Ishikawa (cell line): ENCODE results near the gene PLVAP.

ENCODE experiments used
- CEBPB ChIP-seq: IDR thresholded peaks from 2 replicates; pipeline ENCODE4 v1.6.1; 2012
- CREB1 ChIP-seq: IDR thresholded peaks from 2 replicates; pipeline ENCODE4 v1.6.1; 2012; ENCODE audit warnings: low read depth
- EGR1 ChIP-seq: IDR thresholded peaks from 2 replicates; pipeline ENCODE4 v1.6.1; 2012
- EP300 ChIP-seq: IDR thresholded peaks from 2 replicates; pipeline ENCODE4 v1.6.1; 2012; ENCODE audit warnings: borderline replicate concordance
- NFIC ChIP-seq: IDR thresholded peaks from 2 replicates; pipeline ENCODE4 v1.6.1; 2012
- RAD21 ChIP-seq: IDR thresholded peaks from 2 replicates; pipeline ENCODE4 v1.6.1; 2012; ENCODE audit warnings: low read depth
- TAF1 ChIP-seq: IDR thresholded peaks from 2 replicates; pipeline ENCODE4 v1.6.1; 2012; ENCODE audit warnings: low read depth, mild to moderate bottlenecking
- YY1 ChIP-seq: IDR thresholded peaks from 2 replicates; pipeline ENCODE4 v1.6.1; 2012; ENCODE audit warnings: low read depth
- TF ChIP-seq, protein P1 (sequence below): IDR thresholded peaks from 2 replicates; pipeline ENCODE4 v1.6.1; 2012; ENCODE audit warnings: low read depth, mild to moderate bottlenecking
- TF ChIP-seq, protein P2 (sequence below): IDR thresholded peaks from 2 replicates; pipeline ENCODE4 v1.6.1; 2012

DNA sequence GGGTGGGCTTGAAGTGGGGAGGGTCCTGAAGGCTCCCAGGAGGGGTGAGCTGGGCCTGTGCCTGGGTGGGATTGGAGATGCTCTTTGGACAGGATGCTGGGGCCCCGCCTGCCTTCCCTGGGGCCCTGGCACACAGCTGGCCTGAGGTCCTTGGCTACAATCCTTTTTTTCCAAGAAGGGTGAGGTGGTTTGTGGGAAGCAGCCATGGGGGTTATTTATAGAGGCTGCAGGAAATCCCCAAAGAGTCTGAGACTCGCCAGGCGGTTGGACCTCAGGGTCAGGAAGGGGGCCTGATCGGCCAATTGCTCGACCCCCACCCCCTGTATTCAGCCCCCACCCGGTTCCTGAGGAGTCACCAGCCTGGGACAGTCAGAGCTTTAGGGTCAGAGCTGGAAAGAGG, 29.8 kb downstream of the PLVAP start:
- TF ChIP-seq EGR1 = no peak
- TF ChIP-seq TAF1 = no peak
- TF ChIP-seq, protein P1, sequence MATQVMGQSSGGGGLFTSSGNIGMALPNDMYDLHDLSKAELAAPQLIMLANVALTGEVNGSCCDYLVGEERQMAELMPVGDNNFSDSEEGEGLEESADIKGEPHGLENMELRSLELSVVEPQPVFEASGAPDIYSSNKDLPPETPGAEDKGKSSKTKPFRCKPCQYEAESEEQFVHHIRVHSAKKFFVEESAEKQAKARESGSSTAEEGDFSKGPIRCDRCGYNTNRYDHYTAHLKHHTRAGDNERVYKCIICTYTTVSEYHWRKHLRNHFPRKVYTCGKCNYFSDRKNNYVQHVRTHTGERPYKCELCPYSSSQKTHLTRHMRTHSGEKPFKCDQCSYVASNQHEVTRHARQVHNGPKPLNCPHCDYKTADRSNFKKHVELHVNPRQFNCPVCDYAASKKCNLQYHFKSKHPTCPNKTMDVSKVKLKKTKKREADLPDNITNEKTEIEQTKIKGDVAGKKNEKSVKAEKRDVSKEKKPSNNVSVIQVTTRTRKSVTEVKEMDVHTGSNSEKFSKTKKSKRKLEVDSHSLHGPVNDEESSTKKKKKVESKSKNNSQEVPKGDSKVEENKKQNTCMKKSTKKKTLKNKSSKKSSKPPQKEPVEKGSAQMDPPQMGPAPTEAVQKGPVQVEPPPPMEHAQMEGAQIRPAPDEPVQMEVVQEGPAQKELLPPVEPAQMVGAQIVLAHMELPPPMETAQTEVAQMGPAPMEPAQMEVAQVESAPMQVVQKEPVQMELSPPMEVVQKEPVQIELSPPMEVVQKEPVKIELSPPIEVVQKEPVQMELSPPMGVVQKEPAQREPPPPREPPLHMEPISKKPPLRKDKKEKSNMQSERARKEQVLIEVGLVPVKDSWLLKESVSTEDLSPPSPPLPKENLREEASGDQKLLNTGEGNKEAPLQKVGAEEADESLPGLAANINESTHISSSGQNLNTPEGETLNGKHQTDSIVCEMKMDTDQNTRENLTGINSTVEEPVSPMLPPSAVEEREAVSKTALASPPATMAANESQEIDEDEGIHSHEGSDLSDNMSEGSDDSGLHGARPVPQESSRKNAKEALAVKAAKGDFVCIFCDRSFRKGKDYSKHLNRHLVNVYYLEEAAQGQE = no peak
- no peak for TF ChIP-seq RAD21
- no peak for TF ChIP-seq CEBPB
- no peak for TF ChIP-seq NFIC
- TF ChIP-seq CREB1 = no peak
- TF ChIP-seq EP300 = no peak
- TF ChIP-seq, protein P2, sequence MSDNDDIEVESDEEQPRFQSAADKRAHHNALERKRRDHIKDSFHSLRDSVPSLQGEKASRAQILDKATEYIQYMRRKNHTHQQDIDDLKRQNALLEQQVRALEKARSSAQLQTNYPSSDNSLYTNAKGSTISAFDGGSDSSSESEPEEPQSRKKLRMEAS = no peak
- no peak for TF ChIP-seq YY1
